ENCODE measurements around the gene NFKBIZ.
A peak's percentile ranks its signal among the peaks of the same experiment; 100 is the strongest.

DNA sequence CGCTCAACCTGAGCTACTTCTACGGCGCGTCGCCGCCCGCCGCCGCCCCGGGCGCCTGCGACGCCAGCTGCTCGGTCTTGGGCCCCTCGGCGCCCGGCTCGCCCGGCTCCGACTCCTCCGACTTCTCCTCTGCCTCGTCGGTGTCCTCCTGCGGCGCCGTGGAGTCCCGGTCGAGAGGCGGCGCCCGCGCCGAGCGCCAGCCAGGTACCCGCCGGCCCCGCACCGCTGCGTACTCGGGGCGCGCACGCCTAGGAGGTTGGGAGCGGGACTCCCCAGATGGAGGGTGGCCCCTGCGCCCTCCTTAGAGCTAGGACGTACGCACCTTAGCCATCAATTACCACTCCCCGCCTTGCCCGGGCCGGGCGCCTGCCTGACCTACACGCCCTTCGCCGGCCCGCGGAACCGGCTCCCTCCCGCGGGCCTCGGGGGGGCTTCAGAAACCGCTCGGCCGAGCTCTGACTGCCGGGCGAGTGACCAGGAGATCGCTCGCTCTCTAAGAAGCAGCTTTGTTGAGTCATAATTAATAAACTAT is 466 bp downstream of the NFKBIZ start:
- no peak for TF ChIP-seq EZH2phosphoT487 (IDR thresholded peaks at IDR 0.05)
- TF ChIP-seq, protein P1, sequence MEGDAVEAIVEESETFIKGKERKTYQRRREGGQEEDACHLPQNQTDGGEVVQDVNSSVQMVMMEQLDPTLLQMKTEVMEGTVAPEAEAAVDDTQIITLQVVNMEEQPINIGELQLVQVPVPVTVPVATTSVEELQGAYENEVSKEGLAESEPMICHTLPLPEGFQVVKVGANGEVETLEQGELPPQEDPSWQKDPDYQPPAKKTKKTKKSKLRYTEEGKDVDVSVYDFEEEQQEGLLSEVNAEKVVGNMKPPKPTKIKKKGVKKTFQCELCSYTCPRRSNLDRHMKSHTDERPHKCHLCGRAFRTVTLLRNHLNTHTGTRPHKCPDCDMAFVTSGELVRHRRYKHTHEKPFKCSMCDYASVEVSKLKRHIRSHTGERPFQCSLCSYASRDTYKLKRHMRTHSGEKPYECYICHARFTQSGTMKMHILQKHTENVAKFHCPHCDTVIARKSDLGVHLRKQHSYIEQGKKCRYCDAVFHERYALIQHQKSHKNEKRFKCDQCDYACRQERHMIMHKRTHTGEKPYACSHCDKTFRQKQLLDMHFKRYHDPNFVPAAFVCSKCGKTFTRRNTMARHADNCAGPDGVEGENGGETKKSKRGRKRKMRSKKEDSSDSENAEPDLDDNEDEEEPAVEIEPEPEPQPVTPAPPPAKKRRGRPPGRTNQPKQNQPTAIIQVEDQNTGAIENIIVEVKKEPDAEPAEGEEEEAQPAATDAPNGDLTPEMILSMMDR (IDR thresholded peaks at IDR 0.05) = peak; percentile 22
- no peak for TF ChIP-seq EZH2 (IDR thresholded peaks at IDR 0.05)
